IPS DF 4.7 (cell line): ENCODE data around the gene ASB2.

Experiments used
- DNase-seq: peaks from one replicate; pipeline ENCODE4 v3.0.0-alpha.2; 2013; ENCODE audit warnings: low spot score; ENCODE audit errors: extremely low read depth

The ASB2 gene

DNA sequence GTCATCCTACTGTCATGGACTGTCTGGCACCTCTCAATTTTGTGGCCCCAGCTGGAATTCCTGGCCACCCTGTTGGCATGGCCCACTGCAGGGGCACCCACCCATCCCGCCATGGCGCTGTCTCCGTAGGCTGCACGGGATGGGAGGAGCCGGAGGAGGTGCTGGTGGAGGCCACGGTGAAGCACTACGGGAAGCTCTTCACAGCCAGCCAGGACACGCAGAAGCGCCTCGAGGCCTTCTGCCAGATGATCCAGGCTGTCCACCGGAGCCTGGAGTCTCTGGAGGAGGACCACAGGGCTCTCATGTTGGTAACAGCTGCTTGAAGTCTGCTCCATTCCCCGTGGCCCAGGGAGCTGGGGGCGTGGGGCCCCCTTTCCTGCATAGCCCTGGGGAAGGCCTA is 24.6 kb upstream of the ASB2 start:
- no peak for DNase-seq

DNA sequence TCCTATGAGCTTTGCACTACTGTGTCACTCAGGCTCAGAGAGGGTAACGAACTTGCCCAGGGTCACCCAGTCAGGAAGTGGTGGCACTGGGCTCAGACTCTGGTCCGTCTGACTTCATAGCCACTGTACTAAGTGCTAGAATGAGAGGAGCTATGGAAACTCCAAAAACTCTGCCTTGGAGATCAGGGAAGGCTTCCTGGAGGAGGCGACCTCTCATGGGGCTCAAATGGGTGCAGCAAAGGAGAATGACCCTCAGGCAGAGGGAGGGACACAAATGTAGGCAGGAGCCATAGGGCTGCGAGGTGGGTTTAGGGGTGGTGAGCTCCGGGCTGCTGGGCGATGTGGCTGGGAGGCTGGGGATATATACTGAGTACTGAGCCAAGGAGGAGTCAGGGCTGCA is 23.9 kb upstream of the ASB2 start:
- no peak for DNase-seq

DNA sequence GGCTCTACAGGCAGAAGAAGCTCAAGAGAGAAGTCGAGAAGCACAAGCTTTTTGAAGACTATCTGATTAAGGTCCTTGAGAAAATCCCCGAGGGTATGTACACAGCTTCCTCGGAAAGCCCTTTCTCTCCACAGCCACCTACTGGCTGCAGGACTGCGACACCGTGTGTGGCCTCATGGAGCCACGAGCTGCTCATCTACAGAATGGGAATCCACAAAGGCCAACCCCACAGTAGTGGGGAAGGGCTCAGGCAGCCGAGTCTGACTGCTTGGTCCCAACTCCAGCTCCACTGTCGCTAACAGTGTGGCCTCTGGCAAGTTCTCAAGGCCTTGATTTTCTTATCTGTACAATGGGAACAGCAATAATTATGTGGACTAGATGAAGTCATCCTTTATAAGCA is 23.2 kb upstream of the ASB2 start:
- DNase-seq = no peak

DNA sequence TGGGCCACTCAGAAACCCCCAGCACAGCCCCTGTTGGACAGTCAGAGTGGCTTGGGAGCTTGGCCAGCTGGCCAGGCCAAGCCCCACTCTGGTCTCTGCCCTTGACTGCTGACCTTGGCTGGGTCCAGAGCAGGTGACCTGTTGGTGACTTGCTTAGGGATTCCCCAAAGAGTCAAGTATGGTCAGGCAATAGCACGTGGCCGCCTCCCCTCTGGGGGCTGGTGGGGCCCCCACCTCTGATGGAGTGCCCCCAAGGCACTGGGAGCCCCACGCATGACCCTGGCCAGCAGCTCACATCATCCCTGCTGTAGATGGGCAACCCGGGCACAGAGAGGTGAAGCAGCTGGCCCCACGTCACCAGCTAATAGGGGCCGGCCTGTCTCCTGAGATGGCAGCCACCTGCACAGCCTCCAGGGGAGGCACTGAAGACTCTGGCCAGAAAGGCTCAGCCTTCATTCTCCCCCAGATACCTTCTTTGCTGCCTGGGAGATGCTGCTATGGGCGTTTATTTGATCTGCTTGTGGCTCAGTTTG is 22.6 kb upstream of the ASB2 start:
- DNase-seq = no peak

DNA sequence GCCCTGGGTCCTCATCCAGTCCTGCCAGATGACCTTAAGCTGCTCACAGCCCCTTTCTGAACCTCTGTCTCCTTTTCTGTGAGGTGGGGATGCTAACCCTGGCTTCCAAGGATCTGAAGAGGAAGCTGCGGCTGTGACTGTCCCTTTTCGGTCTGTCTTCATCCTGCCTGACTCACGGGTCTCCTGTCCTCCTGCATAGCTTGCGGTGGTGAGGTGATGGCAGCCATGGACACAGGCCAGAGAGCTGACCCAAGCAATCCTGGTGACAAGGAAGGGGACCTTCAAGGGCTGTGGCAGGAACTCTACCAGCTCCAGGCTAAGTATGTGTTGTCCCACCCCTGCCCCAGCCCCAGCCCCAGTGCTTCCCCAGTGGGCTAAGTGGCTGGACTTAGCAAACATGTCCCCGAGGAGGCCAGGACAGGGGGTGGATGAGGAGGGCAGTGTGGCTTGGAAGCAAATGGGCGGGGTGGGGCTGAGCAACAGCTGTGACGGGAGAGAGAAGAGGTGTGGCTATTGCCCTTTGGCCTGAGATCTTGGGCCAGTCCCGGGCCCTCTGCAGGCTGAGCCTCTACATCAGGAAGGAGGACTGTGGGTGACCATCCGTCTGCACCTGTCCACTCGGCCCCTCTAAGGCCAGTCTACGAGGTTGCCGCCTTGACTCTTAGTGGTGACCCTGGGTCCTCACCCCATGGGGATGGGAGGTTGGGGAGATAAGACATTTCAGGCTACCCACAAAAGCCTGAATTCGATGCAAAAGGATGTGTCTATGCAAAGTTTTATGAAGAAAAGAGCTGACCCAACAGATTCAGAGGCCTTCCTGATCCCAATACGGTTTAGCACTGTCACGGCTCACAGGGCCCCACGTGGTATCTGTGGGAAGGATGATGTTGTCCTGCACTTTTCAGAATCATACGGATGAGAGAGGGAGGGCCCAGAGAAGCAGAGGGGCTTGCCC is 21.8 kb upstream of the ASB2 start:
- no peak for DNase-seq

DNA sequence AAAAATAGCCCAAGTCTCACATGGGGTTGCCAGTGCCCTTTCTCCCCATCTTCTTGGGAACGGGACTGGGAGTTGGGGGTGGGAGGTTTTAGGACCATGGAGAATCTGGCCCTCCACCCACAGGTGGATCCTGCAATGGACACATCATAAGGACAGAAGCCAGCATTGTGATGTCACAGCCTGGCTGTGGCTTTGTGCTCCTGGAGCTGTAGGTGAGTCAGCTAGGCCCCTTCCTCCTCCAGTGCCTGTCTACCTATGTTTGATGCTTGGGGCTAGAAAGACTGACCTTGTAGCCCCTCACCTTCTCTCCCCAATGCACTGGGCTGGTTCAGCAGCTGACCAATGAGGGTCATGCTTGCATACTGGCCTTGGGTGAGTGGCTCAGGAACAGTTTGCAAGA is 20.7 kb upstream of the ASB2 start, which contains the start of gene CCDC197:
CCDC197 (plus strand) TSS at position 220 of the 400 bp plus-strand sequence. CDS start 831 bp downstream, outside the sequence.
- no peak for DNase-seq

DNA sequence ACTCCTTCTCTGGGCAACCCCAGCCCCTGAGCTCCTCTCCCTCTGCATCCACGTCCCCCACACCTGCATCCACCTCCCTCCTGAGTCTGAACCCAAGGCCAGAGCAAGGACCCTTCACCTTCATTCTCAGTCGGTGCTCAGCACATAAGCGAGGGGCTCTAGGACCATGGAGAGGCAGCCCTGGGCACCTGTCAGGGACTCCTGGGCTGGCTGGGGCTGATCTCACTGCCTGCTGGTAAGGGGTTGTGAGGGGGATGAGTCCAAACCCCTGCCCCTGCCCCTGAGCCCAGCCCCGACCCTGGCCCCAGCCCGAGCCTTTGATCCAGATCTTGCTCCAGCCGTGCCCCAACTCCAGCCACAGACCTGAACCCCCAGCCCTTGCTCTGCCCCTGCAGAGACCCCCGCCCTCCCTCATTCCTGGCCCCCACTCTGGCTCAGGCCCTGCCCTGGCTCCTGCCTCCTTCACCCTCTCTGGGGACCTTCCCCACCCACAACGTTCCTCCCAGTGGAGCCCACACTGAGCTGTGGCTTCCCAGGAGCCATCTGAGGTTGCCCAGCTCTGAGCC is 19.8 kb upstream of the ASB2 start:
- DNase-seq = no peak

DNA sequence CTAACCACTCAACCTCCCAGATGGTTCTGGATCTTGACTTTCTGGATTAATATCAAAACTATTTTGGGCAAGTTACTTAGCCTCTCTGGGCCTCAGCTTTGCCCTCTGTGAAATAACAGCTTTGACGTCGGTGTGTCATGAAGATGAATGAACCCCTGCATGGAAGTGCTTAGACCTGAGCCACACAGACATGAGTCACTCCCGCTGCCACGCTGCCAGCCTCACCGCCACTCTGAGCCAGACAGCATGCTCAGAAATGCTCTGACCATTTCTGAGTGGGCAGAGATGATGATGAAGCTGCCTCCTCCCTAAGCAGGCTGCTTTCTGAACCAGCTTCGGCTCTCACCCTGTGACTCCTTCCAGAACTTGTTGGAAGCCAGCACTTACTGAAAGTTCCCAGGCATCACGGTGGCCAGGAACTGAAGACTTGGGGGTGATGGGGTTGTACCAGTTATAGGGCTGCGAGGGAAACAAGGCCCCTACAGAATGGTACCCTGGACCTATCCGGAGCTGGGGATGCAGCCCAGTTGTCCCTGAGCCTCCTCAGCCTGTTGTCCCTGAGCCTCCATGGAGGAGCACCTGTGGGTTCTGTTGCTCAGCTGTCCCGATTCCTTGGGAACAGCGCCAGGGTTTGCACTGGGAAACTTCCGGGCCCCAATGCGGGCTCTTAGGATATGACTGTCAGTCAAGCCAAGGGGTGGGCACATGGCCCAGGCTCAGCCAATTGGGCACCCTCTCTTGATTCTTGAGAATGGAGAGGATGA is 18.7 kb upstream of the ASB2 start:
- no peak for DNase-seq

DNA sequence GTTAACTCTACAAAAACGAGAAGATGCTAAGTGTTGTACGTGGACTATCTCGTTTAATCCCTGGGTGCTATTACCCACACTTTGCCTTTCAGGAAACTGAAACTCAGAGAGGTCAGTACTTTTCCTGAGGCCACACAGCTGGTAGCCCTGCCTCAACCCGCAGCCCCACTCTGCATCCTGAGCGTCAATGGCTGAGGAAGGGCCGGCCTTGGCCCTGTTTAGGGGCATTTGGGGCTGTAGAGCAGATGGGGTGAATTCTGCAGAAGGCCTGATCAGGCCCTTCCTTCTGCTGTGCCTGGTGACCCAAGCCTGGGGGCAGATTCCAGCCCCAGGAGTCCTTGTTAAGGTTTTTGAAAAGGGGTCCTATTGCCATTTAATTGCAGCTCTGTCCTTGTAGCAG is 17.0 kb upstream of the ASB2 start:
- no peak for DNase-seq

DNA sequence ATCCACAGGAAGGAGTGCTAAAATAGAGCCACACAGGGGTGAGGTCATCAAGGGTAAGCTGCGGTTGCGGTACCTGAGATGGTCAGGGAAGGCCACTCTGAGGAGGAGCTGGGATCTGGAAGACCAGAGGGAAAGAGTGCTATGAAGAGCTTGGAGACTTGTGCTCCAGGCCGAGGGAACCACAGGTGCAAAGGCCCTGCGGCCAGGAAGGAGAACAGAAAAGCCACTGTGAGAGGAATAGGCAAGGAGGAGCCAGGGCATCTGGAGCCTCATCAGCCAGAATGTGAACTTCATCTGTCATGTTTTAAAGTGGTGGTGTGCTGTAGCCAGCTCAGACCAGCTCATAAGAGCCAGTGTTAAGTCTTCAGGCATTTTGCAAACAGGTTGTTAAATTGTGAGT is 15.3 kb upstream of the ASB2 start:
- DNase-seq = no peak

DNA sequence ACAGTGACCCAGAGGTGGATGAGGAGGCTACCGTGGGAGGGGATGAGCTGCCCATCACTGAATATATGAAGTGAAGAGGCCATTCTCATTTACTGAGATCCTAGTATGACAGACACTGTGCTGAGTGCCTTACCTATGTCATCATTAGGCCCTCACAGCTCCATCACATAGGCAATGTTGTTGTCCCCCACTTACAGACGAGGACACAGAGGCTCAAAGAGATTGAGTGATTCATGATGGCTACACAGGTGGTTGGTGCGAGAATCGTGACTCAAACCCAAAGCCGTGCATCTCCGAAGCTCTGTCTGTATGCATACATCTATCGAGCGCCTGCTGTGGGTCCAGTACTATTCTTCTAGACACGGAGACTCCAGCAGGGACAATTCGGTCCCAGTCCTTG is 14.8 kb upstream of the ASB2 start:
- DNase-seq = no peak

DNA sequence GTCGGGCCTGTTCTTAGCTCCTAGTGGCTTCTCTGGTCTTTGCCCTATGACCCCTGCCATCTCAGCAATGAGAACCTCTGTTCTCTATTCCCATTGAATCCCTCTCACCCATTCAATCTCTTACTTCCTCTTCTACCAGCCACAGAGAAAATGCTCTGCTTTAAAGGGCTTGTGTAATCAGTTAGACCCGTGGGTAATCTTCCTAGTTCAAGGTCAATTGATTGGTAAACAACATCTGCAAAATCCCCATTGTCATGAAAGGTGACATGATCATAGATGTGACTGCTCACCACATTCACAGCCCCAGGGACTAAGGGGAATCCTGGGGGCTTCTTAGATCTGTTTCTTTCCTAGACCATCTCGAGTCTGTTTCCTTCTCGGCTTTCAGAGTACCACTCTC is 13.6 kb upstream of the ASB2 start:
- DNase-seq = no peak

DNA sequence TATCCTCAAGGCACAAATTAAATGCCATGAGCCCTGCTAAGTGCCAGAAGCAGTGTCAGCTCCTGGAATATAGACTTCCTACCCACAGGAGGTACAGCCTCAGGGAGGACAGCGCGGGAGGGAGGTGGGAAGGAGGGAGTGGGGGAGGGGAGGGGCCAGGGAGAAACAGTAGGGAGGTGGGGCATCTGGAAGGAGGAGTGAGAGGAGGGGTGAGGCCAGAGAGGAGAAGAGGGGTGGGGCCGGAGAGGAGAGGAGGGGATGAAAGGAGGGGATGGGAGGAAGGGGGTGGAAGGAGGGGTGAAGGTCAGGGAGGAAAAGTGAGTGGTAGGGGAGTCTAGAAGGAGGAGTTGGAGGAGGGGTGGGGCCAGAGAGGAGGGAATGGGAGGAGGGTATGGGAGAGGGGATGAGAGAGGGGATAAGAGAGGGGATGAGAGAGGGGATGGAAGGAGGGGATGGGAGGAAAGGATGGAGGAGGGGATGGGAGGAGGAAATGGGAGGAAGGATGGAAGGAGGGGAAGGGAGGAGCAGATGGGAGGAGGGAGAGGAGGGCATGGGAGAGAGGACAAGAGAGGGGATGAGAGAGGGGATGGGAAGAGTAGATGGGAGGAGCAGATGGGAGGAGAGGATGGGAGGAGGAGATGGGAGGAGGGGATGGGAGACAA is 11.6 kb upstream of the ASB2 start:
- DNase-seq = no peak

DNA sequence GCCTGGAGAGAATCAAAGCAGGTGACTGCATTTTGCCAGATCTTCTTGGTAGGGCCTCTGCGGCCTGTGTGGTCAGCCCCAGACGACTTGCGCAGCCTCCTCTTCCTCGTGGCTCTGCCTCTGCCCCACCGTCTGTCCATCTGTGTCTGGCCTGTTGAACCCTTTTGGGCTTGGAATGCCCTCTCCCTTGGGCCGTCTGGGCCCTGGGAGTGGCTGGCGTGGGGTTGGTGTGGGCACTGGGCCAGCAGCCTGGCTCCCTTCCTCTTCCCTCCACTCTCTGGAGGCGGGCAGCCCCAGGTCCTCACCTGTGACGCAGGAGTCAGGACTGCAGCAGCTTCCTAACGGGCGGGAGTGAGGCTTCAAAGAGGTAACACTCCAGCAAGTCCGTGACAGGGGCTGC is 11.0 kb upstream of the ASB2 start:
- DNase-seq = no peak

DNA sequence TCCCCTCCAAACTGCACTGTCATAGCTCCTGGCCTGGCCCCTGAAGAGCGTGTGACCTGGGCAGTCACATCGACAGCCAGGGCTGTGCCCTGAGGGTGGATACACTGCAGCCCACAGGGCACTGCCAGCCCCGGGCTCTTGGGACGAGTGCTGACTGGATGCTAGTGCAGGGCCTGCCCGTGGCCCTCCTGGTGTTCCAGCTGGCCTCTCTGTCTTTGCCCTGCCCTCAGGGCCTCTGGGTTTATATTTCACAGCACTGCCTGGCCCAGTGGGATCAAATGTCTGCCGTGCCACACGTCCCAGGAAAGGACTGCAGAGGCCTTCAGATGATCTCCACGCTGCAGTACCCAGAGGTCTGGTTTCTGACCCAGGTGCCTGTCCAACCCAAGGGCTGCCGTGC is 10.6 kb upstream of the ASB2 start:
- no peak for DNase-seq

DNA sequence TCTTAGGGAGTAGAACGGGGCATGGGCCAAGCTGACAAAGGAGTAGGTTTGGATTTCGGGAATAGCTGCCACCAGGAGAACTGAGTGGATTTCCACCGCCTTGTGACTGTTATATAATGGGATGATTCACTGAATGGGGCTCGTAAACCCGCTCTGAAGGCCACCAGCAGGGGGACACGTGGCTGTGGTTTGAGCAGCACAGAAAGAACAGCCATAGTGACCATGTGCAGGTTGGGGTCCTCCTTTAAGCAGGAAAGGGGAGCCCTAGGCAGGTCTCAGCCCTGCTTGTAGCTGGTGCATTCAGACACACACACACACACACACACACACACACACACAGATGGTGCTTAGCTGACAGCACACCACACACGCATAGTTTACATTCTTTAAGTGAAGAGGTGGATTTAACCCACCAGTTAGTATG is 8.6 kb upstream of the ASB2 start:
- DNase-seq = peak; percentile 33

DNA sequence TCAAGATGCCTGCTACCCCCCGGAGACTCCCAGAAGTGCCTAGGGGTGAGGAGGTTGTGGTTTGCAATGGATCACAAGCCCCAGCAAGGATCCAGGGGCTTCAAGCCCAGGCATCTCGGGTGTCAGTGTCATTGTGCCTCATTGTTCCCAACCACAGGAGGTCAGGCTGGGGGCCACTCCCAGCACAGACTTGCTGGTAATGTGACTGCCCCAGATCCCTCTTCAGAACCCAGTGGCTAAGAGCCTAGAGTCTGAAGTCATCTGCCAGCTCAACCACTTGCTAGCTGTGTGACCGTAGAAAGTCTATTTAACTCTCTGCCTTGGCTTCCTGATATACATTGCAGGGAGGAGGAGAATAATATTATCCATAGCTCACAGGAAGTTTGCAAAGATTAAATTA is 7.7 kb upstream of the ASB2 start:
- no peak for DNase-seq

DNA sequence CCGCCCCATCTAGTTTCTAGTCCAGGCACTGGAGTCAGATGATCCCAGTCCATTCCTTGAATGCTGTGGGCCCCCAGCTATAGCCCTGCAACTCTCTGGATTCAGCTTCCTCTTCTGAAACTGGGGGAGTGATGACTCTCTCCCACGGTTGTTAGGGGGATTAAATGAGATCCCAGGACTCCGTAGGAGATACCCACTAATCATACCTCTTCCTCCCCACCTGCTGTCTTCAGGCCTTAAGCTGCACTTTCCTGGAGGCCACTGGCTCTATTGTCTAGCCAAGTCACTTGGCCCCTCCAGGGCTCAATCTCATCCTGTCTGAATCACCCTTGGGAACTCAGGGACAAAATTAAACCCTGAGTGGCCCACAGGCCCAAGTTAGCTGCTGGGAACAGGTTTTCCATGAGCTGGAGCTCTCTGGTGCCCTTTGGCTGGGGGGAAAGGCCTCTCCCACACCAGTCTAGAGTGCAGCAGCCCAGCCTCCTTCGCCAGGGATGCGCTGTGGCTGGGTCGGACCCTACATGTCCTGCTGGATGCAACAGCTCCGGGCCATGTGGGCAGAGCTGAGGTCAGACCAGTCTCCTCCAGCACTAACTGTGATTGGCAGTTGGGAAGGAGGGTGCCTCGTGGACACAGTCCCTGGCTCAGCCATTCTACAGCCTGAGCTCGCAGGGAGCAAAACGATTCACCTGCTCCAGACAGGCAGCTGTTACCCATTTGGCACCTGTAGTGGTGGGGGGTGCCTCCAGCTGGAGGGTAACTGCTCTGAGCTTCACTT is 6.0 kb upstream of the ASB2 start:
- no peak for DNase-seq

DNA sequence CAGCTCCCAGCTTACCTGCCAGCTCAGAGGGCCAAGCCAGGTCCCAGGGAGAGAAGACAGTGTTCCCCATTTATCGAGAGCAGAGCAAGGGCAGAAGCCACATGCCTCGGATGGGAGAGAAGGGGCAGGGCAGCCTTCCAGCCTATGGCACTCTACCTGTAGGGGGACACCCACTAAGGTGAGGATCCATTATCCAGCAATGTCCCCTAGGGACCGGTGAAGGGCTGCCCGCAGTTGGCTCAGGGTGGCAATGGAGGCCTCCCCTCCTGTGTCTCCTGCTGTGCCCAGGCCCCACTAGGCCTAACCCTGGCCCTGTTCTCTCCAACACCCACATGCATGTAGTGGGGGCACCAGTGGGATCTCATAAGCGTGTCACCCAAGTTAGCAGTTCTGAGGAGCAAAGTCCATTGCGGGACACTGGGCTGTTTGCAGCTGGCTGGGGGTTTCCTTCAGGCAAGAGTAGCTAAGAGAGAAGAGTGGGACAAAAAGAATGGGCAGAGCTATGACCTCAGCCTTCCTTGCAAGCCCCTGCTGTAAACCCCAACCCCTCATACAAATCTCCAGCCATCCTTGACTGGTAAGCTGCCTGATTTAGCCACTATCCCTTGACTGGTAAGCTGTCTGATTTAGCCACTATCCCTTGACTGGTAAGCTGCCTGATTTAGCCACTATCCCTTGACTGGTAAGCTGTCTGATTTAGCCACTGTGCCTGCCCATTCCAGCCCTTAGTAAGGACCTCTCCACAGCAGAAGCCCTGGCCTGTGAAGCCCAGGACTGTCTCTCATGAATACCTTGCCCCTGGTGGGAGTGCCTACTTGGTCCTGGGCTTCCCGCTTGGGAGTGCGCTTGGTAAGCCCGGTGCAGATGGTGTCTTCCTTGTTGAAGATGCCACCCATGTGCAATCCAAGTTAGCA is 5.2 kb upstream of the ASB2 start:
- no peak for DNase-seq
